Mesothelial cell of epicardium (in vitro differentiated cells): ENCODE data around the gene BPIFB2. TPM values are rescaled to one million over a fixed set of nuclear protein-coding genes. Genes with fewer than 3 reads are reported as not detected.

Experiments used
- DNase-seq, 2 experiments: peaks; one replicate each; pipeline ENCODE4 v3.0.0; 2021; ENCODE audit warnings: low spot score in 2 of 2; ENCODE audit not compliant: unreplicated experiment in 2 of 2
- H3K27ac Mint-ChIP-seq: 2 replicates; pipeline ENCODE4 v1.8.0; 2021; ENCODE audit warnings: mixed read lengths
- H3K27me3 Mint-ChIP-seq: 2 replicates; pipeline ENCODE4 v1.8.0; 2021; ENCODE audit warnings: low read depth, mixed read lengths
- H3K36me3 Mint-ChIP-seq: 2 replicates; pipeline ENCODE4 v1.8.0; 2021; ENCODE audit warnings: mixed read lengths
- H3K4me1 Mint-ChIP-seq: 2 replicates; pipeline ENCODE4 v1.8.0; 2021; ENCODE audit warnings: mixed read lengths
- H3K4me3 Mint-ChIP-seq: 2 replicates; pipeline ENCODE4 v1.8.0; 2021; ENCODE audit warnings: mild to moderate bottlenecking, moderate library complexity, mixed read lengths
- H3K9me3 Mint-ChIP-seq: 2 replicates; pipeline ENCODE4 v1.8.0; 2021; ENCODE audit warnings: mixed read lengths
- CTCF ChIP-seq: fragments of 200-600 bp; sonication (generic); IDR thresholded peaks from one replicate; pipeline ENCODE4 v1.5.0; 2021; ENCODE audit warnings: antibody characterized with exemption; ENCODE audit not compliant: unreplicated experiment
- total RNA-seq: library from RNA; stranded (reverse); gene quantifications from 3 replicates; pipeline ENCODE4 v1.2.1, GENCODE V29; 2021

The BPIFB2 gene
- total RNA-seq, 1 donor from 2014 or later = not detected

- TF ChIP-seq CTCF = no peak
- H3K4me3 Mint-ChIP-seq = no peak overlapping the region
- DNase-seq = no peak
- H3K9me3 Mint-ChIP-seq = no peaks in the 10 kb centered on the region
- peaks cover 50% of the 10 kb centered on the region for H3K27me3 Mint-ChIP-seq
- H3K36me3 Mint-ChIP-seq = no peaks in the 10 kb centered on the region
- no peaks in the 10 kb centered on the region for H3K4me1 Mint-ChIP-seq
- no peak overlapping the region for H3K27ac Mint-ChIP-seq
Observed at GRCh38 chr20:33012327-33013189, 5.1 kb downstream of the BPIFB2 start.

- Mint-ChIP-seq H3K36me3 (no peaks in the 10 kb centered on the region), H3K4me3 (no peak overlapping the region), H3K9me3 (no peaks in the 10 kb centered on the region), H3K27me3 (peaks cover 53% of the 10 kb centered on the region), H3K27ac (no peak overlapping the region), H3K4me1 (no peaks in the 10 kb centered on the region)
- no peak for DNase-seq
- no peak for TF ChIP-seq CTCF
Observed at GRCh38 chr20:33013701-33014326, 6.3 kb downstream of the BPIFB2 start.

- TF ChIP-seq CTCF = no peak
- Mint-ChIP-seq H3K27ac (no peak overlapping the region), H3K9me3 (no peaks in the 10 kb centered on the region), H3K36me3 (no peaks in the 10 kb centered on the region), H3K27me3 (peaks cover 53% of the 10 kb centered on the region), H3K4me3 (no peak overlapping the region), H3K4me1 (no peaks in the 10 kb centered on the region)
- DNase-seq = no peak
Observed at GRCh38 chr20:33014336-33015113, 7.0 kb downstream of the BPIFB2 start.

- DNase-seq = no peak
- no peaks in the 10 kb centered on the region for H3K4me1 Mint-ChIP-seq
- H3K36me3 Mint-ChIP-seq = no peaks in the 10 kb centered on the region
- H3K27ac Mint-ChIP-seq = no peak overlapping the region
- no peak for TF ChIP-seq CTCF
- H3K4me3 Mint-ChIP-seq = no peak overlapping the region
- H3K27me3 Mint-ChIP-seq = peaks cover 53% of the 10 kb centered on the region
- H3K9me3 Mint-ChIP-seq = no peaks in the 10 kb centered on the region
Observed at GRCh38 chr20:33015114-33015484, 7.6 kb downstream of the BPIFB2 start.

- H3K36me3 Mint-ChIP-seq = no peaks in the 10 kb centered on the region
- no peak overlapping the region for H3K4me3 Mint-ChIP-seq
- DNase-seq = no peak
- no peaks in the 10 kb centered on the region for H3K9me3 Mint-ChIP-seq
- TF ChIP-seq CTCF = no peak
- H3K27me3 Mint-ChIP-seq = peaks cover 50% of the 10 kb centered on the region
- H3K4me1 Mint-ChIP-seq = no peaks in the 10 kb centered on the region
- no peak overlapping the region for H3K27ac Mint-ChIP-seq
Observed at GRCh38 chr20:33015700-33016580, 8.4 kb downstream of the BPIFB2 start.
